HepG2 (cell line): ENCODE measurements around the gene PIEZO2. TPM values are rescaled to one million over a fixed set of nuclear protein-coding genes. Genes with fewer than 3 reads are reported as not detected.

Source experiments
- ATAC-seq: fragments of 200-7000 bp; cut with Tn5 transposase; 3 replicates; pipeline ENCODE4 v1.9.1; 2020; ENCODE audit warnings: mild to moderate bottlenecking, moderate library complexity
- BruUV-seq: library from RNA; stranded (reverse); fragments of 400-500 nt; replicated peaks from 2 replicates; lab custom pipeline; 2021; lab: Mats Ljungman, UMichigan
- CTCF ChIA-PET: fragments of 300-600 bp; formaldehyde crosslinking; extraction: SDS; loops from one replicate; lab custom pipeline; 2021; ENCODE audit warnings: low total read pairs, inconsistent platforms, low intra/inter-chr PET ratio; lab: Yijun Ruan, JAX
- POLR2A ChIA-PET: fragments of 350-600 bp; sonication (Branson Sonifier 250); formaldehyde crosslinking; loops from one replicate; lab custom pipeline; 2020; ENCODE audit warnings: antibody characterized with exemption, inconsistent platforms; lab: Yijun Ruan, JAX
- DNase-seq: peaks from one replicate; pipeline ENCODE4 v3.0.0-alpha.2; 2015; ENCODE audit warnings: low spot score
- FAIRE-seq: peaks from 3 replicates; lab custom pipeline; 2011; peaks lifted over from hg19 to GRCh38; lab: Jason Lieb, UNC
- H2AFZ ChIP-seq: one replicate; pipeline ENCODE4 v1.6.1; 2011; ENCODE audit warnings: low read length, inconsistent platforms
- H3K27ac ChIP-seq: fragments of 300-600 bp; 3 replicates; pipeline ENCODE4 v1.8.0; 2011; ENCODE audit warnings: mixed run types, mild to moderate bottlenecking, mixed read lengths, low read length, inconsistent platforms; ENCODE audit not compliant: insufficient read depth; ENCODE audit errors: extremely low read length
- H3K27me3 ChIP-seq, 2 experiments: fragments of 200-600 bp in 1 of 2; 2 replicates in 1 of 2; 3 replicates in 1 of 2; pipeline versions ENCODE4 v1.6.0 to v1.8.0; 2011; ENCODE audit warnings: low read length in 2 of 2, mild to moderate bottlenecking in 2 of 2, moderate library complexity in 2 of 2, inconsistent platforms in 1 of 2; ENCODE audit not compliant: insufficient read depth in 2 of 2, control insufficient read depth in 1 of 2
- H3K36me3 ChIP-seq, 2 experiments: fragments of 200-600 bp in 1 of 2; replicated peaks in 1 of 2; 2 replicates in 1 of 2; 3 replicates in 1 of 2; pipeline versions ENCODE4 v1.5.1 to v1.8.0; 2011; ENCODE audit warnings: low read length in 2 of 2, inconsistent platforms in 1 of 2; ENCODE audit not compliant: insufficient read depth in 2 of 2, control insufficient read depth in 1 of 2
- H3K4me1 ChIP-seq: 2 replicates; pipeline ENCODE4 v1.5.1; 2012; ENCODE audit warnings: low read length, inconsistent platforms; ENCODE audit not compliant: insufficient read depth
- H3K4me2 ChIP-seq: 2 replicates; pipeline ENCODE4 v1.6.0; 2011; ENCODE audit warnings: low read depth, low read length, inconsistent platforms
- H3K4me3 ChIP-seq, 3 experiments: fragments of 200-600 bp in 1 of 3; sonication (generic), shearing (Covaris generic) in 1 of 3; replicated peaks in 1 of 3; 2 replicates each; pipeline ENCODE4 v1.5.1; 2011 to 2016; ENCODE audit warnings: low read length in 3 of 3, inconsistent platforms in 2 of 3, low read depth in 2 of 3, mild to moderate bottlenecking in 2 of 3, control low read depth in 1 of 3, mixed read lengths in 1 of 3; ENCODE audit not compliant: insufficient read depth in 1 of 3
- H3K79me2 ChIP-seq: one replicate; pipeline ENCODE4 v1.6.1; 2011; ENCODE audit warnings: low read length, inconsistent platforms; ENCODE audit not compliant: insufficient read depth
- H3K9ac ChIP-seq: 2 replicates; pipeline ENCODE4 v1.6.0; 2011; ENCODE audit warnings: mild to moderate bottlenecking, low read depth, low read length, inconsistent platforms; ENCODE audit not compliant: insufficient read depth
- H3K9me3 ChIP-seq: 2 replicates; pipeline ENCODE4 v1.5.1; 2012; ENCODE audit warnings: mild to moderate bottlenecking, low read length
- H4K20me1 ChIP-seq: 2 replicates; pipeline ENCODE4 v1.6.0; 2011; ENCODE audit warnings: inconsistent platforms, mild to moderate bottlenecking, low read length, moderate library complexity; ENCODE audit not compliant: insufficient read depth
- HHEX ChIP-seq: IDR thresholded peaks from 2 replicates; pipeline ENCODE4 v1.6.1; 2016; ENCODE audit warnings: control low read depth
- HMGXB4 ChIP-seq, 2 experiments: sonication (generic) in 1 of 2; formaldehyde crosslinking in 1 of 2; IDR thresholded peaks; 2 replicates each; pipeline versions ENCODE4 v1.4.0 to v1.6.1; 2018 to 2020; ENCODE audit warnings: missing genetic modification reagents in 2 of 2, borderline replicate concordance in 1 of 2, low read depth in 1 of 2, mild to moderate bottlenecking in 1 of 2, missing biosample characterization in 1 of 2
- IKZF5 ChIP-seq: IDR thresholded peaks from 2 replicates; pipeline ENCODE4 v1.6.1; 2018; ENCODE audit warnings: missing genetic modification reagents, mild to moderate bottlenecking, missing compliant biosample characterization
- KLF15 ChIP-seq: sonication (generic); formaldehyde crosslinking; IDR thresholded peaks from 2 replicates; pipeline ENCODE4 v1.8.1; 2023; ENCODE audit warnings: borderline replicate concordance, mild to moderate bottlenecking, inconsistent platforms, missing genetic modification reagents, mixed read lengths
- SOX13 ChIP-seq, 3 experiments: fragments of 450-650 bp in 1 of 3; sonication (generic) in 1 of 3; formaldehyde crosslinking in 1 of 3; IDR thresholded peaks in 2 of 3; conservative IDR thresholded peaks in 1 of 3; 2 replicates each; pipeline versions ENCODE4 v1.5.0 to v1.6.1; 2016 to 2020; ENCODE audit warnings: antibody characterized with exemption in 1 of 3, mild to moderate bottlenecking in 1 of 3, missing compliant biosample characterization in 1 of 3, missing genetic modification reagents in 1 of 3, moderate library complexity in 1 of 3
- TBX2 ChIP-seq: sonication (generic); formaldehyde crosslinking; IDR thresholded peaks from 2 replicates; pipeline ENCODE4 v1.5.0; 2020; ENCODE audit warnings: missing genetic modification reagents, mild to moderate bottlenecking, borderline replicate concordance
- U2AF1 ChIP-seq: fragments of 200-400 bp; formaldehyde crosslinking; optimal IDR thresholded peaks from 2 replicates; pipeline ENCODE3; 2017; ENCODE audit warnings: mild to moderate bottlenecking, low read depth, low read length
- ZC3H4 ChIP-seq: sonication (generic); formaldehyde crosslinking; IDR thresholded peaks from 2 replicates; pipeline ENCODE4 v1.4.0; 2020; ENCODE audit warnings: missing genetic modification reagents, borderline replicate concordance
- ZFX ChIP-seq: sonication (generic); formaldehyde crosslinking; IDR thresholded peaks from 2 replicates; pipeline ENCODE4 v1.4.0; 2020; ENCODE audit warnings: mild to moderate bottlenecking, low read depth, missing genetic modification reagents, moderate library complexity
- ZMYM2 ChIP-seq: sonication (generic); formaldehyde crosslinking; IDR thresholded peaks from 2 replicates; pipeline ENCODE4 v1.8.0; 2022; ENCODE audit warnings: mild to moderate bottlenecking, missing genetic modification reagents
- ZNF253 ChIP-seq: sonication (generic); formaldehyde crosslinking; IDR thresholded peaks from 2 replicates; pipeline ENCODE4 v1.8.0; 2022; ENCODE audit warnings: mild to moderate bottlenecking, missing genetic modification reagents, borderline replicate concordance
- ZNF441 ChIP-seq: sonication (generic); formaldehyde crosslinking; IDR thresholded peaks from 2 replicates; pipeline ENCODE4 v1.7.0; 2021; ENCODE audit warnings: missing genetic modification reagents, borderline replicate concordance
- ZNF549 ChIP-seq: sonication (generic); formaldehyde crosslinking; IDR thresholded peaks from 2 replicates; pipeline ENCODE4 v1.5.0; 2020; ENCODE audit warnings: missing genetic modification reagents
- ZNF572 ChIP-seq: sonication (generic); formaldehyde crosslinking; IDR thresholded peaks from 2 replicates; pipeline ENCODE4 v1.5.1; 2020; ENCODE audit warnings: mild to moderate bottlenecking, missing genetic modification reagents
- ZNF746 ChIP-seq: sonication (generic); formaldehyde crosslinking; IDR thresholded peaks from 2 replicates; pipeline ENCODE4 v1.8.0; 2022; ENCODE audit warnings: mild to moderate bottlenecking, missing genetic modification reagents
- WGBS: methylation state at CpG from one replicate; pipeline ENCODE4 v1.1.6; 2017; ENCODE audit warnings: low lambda C conversion rate; 5-methylcytosine and 5-hydroxymethylcytosine counted together
- in situ Hi-C: cut with HindIII; loops from 2 replicates; pipeline ENCODE4 v1.10.0; 2017; ENCODE audit warnings: low pct_unique_long_range_greater_than_20kb; ENCODE audit not compliant: extremely low pct_ligation_motif_present
- intact Hi-C: fragments of 100-400 bp; cut with micrococcal nuclease; formaldehyde crosslinking; loops from one replicate; pipeline ENCODE4 v1.10.0; 2022; ENCODE audit not compliant: unreplicated experiment
- polyA plus RNA-seq, 8 experiments: library from polyadenylated mRNA; depleted of rRNA in 3 of 8; stranded (reverse) in 7 of 8; unstranded in 1 of 8; fragments of >200 nt; fragmentation: Illumina TruSeq in 4 of 8; extraction: Trizol in 4 of 8; gene quantifications; 2 replicates each; pipeline versions ENCODE4 v1.2.1 to v1.2.3, GENCODE V29; 2011 to 2016; ENCODE audit warnings: low read depth in 4 of 8, missing spikeins in 1 of 8, mixed read lengths in 1 of 8; ENCODE audit not compliant: insufficient read depth in 1 of 8
- total RNA-seq, 5 experiments: library from RNA; depleted of rRNA; stranded (reverse); fragments of >200 nt; fragmentation: Illumina TruSeq; extraction: Trizol; gene quantifications; 2 replicates each; pipeline ENCODE4 v1.2.3, GENCODE V29; 2016; ENCODE audit warnings: low read depth in 1 of 5
- TF ChIP-seq, protein P1 (sequence below): sonication (generic); formaldehyde crosslinking; IDR thresholded peaks from 2 replicates; pipeline ENCODE4 v1.9.0; 2021; ENCODE audit warnings: missing genetic modification reagents, borderline replicate concordance

The PIEZO2 gene
- total and polyA plus RNA-seq, 2 of the 13 experiments (the other 11 are each of a cell fraction or from before 2014, with no cell fraction given), result 15.2 to 27.2 TPM

DNA sequence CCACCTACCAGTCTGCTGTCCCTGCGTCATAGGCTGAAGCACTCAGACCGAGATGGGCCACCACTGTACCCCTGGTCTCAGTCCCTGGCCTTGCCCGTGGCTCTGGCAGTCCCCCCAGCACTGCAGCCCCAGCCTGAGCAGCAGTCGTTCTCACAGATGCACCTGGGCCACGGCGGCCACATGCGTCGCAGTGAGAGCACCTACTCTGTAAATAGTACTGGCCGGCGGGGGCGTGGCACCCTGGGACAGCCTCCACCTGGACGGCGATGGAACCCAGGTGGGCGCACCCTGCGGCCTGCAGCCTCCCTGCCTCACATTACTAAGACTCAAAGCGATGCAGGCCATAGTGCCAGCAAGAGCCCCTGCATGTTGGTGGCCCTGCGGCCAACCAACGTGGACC, 424.7 kb downstream of the PIEZO2 start:
- TF ChIP-seq, protein P1, sequence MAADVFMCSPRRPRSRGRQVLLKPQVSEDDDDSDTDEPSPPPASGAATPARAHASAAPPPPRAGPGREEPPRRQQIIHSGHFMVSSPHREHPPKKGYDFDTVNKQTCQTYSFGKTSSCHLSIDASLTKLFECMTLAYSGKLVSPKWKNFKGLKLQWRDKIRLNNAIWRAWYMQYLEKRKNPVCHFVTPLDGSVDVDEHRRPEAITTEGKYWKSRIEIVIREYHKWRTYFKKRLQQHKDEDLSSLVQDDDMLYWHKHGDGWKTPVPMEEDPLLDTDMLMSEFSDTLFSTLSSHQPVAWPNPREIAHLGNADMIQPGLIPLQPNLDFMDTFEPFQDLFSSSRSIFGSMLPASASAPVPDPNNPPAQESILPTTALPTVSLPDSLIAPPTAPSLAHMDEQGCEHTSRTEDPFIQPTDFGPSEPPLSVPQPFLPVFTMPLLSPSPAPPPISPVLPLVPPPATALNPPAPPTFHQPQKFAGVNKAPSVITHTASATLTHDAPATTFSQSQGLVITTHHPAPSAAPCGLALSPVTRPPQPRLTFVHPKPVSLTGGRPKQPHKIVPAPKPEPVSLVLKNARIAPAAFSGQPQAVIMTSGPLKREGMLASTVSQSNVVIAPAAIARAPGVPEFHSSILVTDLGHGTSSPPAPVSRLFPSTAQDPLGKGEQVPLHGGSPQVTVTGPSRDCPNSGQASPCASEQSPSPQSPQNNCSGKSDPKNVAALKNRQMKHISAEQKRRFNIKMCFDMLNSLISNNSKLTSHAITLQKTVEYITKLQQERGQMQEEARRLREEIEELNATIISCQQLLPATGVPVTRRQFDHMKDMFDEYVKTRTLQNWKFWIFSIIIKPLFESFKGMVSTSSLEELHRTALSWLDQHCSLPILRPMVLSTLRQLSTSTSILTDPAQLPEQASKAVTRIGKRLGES (CRISPR knock-in tag), result no peak
- TF ChIP-seq ZNF572 (CRISPR knock-in tag) (no peak), ZNF253 (CRISPR knock-in tag) (no peak), KLF15 (no peak), ZNF746 (CRISPR knock-in tag) (no peak), IKZF5 (no peak), TBX2 (no peak), ZNF549 (CRISPR knock-in tag) (no peak), HHEX (no peak), SOX13 (IDR thresholded peaks at IDR 0.05) (no peak), SOX13 (CRISPR knock-in tag; conservative IDR thresholded peaks at IDR 0.05 in 1 of 2, IDR thresholded peaks at IDR 0.05 in 1 of 2) (no peak), U2AF1 (no peak), HMGXB4 (CRISPR knock-in tag; IDR thresholded peaks at IDR 0.05; ENCODE audit: borderline replicate concordance in 1 of 2, low read depth in 1 of 2) (no peak), ZMYM2 (CRISPR knock-in tag) (no peak), ZFX (CRISPR knock-in tag) (no peak), ZNF441 (CRISPR knock-in tag) (no peak), ZC3H4 (CRISPR knock-in tag) (no peak)
- intact Hi-C loops (no loop called here), in situ Hi-C loops (no loop called here)
- H4K20me1 ChIP-seq, result no peaks in the 10 kb centered on the region
- H3K4me3 ChIP-seq, result no peak overlapping the region
- DNase-seq (no peak), FAIRE-seq (no peak), ATAC-seq (no peak)
- H3K27ac ChIP-seq, result no peak overlapping the region
- H3K27me3 ChIP-seq, result no peaks in the 10 kb centered on the region
- CTCF ChIA-PET, result no interaction called here
- no TSS peak for BruUV-seq
- no peaks in the 10 kb centered on the region for H3K4me1 ChIP-seq
- H3K9ac ChIP-seq, result no peak overlapping the region
- H3K79me2 ChIP-seq, result no peaks in the 10 kb centered on the region
- no peak overlapping the region for H3K4me2 ChIP-seq
- WGBS, result 93% methylated on average over 5 of the region's 18 CpGs
- H2AFZ ChIP-seq, result no peak overlapping the region
- H3K36me3 ChIP-seq, result no peaks in the 10 kb centered on the region
- POLR2A ChIA-PET, result no interaction called here
- H3K9me3 ChIP-seq, result no peaks in the 10 kb centered on the region
